Measurements from ENCODE around the gene CARMIL1. TPM values are rescaled to one million over a fixed set of nuclear protein-coding genes. Genes with fewer than 3 reads are reported as not detected.

CARMIL1 gene
- total and polyA plus RNA-seq, 10 of the 15 experiments (the other 5 are each of a cell fraction or from before 2014, with no cell fraction given): 6.4 to 18.1 (median 10.3) TPM

GRCh38 chr6:25286891-25287290 is 7.7 kb downstream of the CARMIL1 start:
- ATAC-seq (no peak), DNase-seq (ENCODE audit: low read depth, low spot score) (no peak), FAIRE-seq (no peak)
- Histone ChIP-seq H3K27ac (ENCODE audit: control insufficient read depth, insufficient read depth) (no peak overlapping the region), H3K36me3 (ENCODE audit: control insufficient read depth in 2 of 2, insufficient read depth in 2 of 2, low read length in 1 of 2) (no peaks in the 10 kb centered on the region), H2AFZ (ENCODE audit: control insufficient read depth, low read depth, low read length) (no peak overlapping the region), H4K20me1 (ENCODE audit: control insufficient read depth, insufficient read depth) (no peaks in the 10 kb centered on the region), H3K4me2 (ENCODE audit: control insufficient read depth, insufficient read depth) (no peak overlapping the region), H3K4me3 (no peak overlapping the region), H3K4me1 (ENCODE audit: control insufficient read depth, insufficient read depth, low read length) (no peaks in the 10 kb centered on the region), H3K9me3 (replicated peaks; ENCODE audit: control insufficient read depth, insufficient read depth, low read length) (no peaks in the 10 kb centered on the region), H3K27me3 (replicated peaks in 1 of 2; ENCODE audit: control insufficient read depth in 2 of 2, insufficient read depth in 2 of 2, low read length in 1 of 2) (no peaks in the 10 kb centered on the region), H3K9ac (ENCODE audit: control insufficient read depth, insufficient read depth, low read length) (no peak overlapping the region), H3K79me2 (ENCODE audit: control insufficient read depth, insufficient read depth, low read length) (no peaks in the 10 kb centered on the region; the same call in 1 of the 2 replicates)
- no TSS peak for BruUV-seq (replicated peaks)
- intact Hi-C loops (cut with micrococcal nuclease; ENCODE audit: unreplicated experiment) (no loop called here), in situ Hi-C loops (cut with MboI) (no loop called here)
- SMC1A ChIA-PET (ENCODE audit: uncharacterized antibody, unreplicated experiment): interaction anchor here (0.8 to 2.3 kb wide), 8 partner anchors 7 to 269 kb away, joined by 3 to 11 read pairs (median 4); partner anchors contain the start of gene CARMIL1
- POLR2A ChIA-PET: interaction anchor here (0.9 to 1.5 kb wide), 2 partner anchors 54 to 204 kb away, joined by 3 to 5 read pairs; no protein-coding TSS in a partner anchor
- CTCF ChIA-PET: interaction anchor here (0.5 to 2.3 kb wide), 4 partner anchors 8 to 235 kb away, joined by 3 to 11 read pairs (median 6); partner anchors contain the start of gene CARMIL1
- 38% methylated on average over 2 of the region's 2 CpGs for WGBS (ENCODE audit: insufficient coverage, insufficient replicate concordance, low lambda C conversion rate, missing lambda C conversion rate)
- RAD21 ChIA-PET (ENCODE audit: unreplicated experiment): interaction anchor here (1.0 to 1.6 kb wide), 5 partner anchors 8 to 248 kb away, joined by 3 to 7 read pairs (median 3); partner anchors contain the start of gene CARMIL1
- TF ChIP-seq, protein P1, sequence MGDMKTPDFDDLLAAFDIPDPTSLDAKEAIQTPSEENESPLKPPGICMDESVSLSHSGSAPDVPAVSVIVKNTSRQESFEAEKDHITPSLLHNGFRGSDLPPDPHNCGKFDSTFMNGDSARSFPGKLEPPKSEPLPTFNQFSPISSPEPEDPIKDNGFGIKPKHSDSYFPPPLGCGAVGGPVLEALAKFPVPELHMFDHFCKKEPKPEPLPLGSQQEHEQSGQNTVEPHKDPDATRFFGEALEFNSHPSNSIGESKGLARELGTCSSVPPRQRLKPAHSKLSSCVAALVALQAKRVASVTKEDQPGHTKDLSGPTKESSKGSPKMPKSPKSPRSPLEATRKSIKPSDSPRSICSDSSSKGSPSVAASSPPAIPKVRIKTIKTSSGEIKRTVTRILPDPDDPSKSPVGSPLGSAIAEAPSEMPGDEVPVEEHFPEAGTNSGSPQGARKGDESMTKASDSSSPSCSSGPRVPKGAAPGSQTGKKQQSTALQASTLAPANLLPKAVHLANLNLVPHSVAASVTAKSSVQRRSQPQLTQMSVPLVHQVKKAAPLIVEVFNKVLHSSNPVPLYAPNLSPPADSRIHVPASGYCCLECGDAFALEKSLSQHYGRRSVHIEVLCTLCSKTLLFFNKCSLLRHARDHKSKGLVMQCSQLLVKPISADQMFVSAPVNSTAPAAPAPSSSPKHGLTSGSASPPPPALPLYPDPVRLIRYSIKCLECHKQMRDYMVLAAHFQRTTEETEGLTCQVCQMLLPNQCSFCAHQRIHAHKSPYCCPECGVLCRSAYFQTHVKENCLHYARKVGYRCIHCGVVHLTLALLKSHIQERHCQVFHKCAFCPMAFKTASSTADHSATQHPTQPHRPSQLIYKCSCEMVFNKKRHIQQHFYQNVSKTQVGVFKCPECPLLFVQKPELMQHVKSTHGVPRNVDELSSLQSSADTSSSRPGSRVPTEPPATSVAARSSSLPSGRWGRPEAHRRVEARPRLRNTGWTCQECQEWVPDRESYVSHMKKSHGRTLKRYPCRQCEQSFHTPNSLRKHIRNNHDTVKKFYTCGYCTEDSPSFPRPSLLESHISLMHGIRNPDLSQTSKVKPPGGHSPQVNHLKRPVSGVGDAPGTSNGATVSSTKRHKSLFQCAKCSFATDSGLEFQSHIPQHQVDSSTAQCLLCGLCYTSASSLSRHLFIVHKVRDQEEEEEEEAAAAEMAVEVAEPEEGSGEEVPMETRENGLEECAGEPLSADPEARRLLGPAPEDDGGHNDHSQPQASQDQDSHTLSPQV (IDR thresholded peaks at IDR 0.05): no peak
- no peak for TF ChIP-seq BMI1 (IDR thresholded peaks at IDR 0.05; ENCODE audit: borderline replicate concordance)
- no peak for TF ChIP-seq MEF2B (IDR thresholded peaks at IDR 0.05; ENCODE audit: partially characterized antibody, poor library complexity, severe bottlenecking)
- no peak for TF ChIP-seq NFYA (IDR thresholded peaks at IDR 0.05; ENCODE audit: borderline replicate concordance, low read depth, low read length)
- no peak for TF ChIP-seq REST (IDR thresholded peaks at IDR 0.05; ENCODE audit: low read depth, low read length)
- TF ChIP-seq, protein P2, sequence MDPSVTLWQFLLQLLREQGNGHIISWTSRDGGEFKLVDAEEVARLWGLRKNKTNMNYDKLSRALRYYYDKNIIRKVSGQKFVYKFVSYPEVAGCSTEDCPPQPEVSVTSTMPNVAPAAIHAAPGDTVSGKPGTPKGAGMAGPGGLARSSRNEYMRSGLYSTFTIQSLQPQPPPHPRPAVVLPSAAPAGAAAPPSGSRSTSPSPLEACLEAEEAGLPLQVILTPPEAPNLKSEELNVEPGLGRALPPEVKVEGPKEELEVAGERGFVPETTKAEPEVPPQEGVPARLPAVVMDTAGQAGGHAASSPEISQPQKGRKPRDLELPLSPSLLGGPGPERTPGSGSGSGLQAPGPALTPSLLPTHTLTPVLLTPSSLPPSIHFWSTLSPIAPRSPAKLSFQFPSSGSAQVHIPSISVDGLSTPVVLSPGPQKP (IDR thresholded peaks at IDR 0.05; ENCODE audit: low read depth, low read length): no peak
- no peak for TF ChIP-seq SUZ12 (IDR thresholded peaks at IDR 0.05; ENCODE audit: unreplicated experiment)
- TF ChIP-seq KAT2A (conservative IDR thresholded peaks at IDR 0.05; ENCODE audit: control insufficient read depth, low read depth, low read length): no peak
- no peak for TF ChIP-seq ESRRA (IDR thresholded peaks at IDR 0.05; ENCODE audit: low read length)
- TF ChIP-seq RB1 (IDR thresholded peaks at IDR 0.05; ENCODE audit: borderline replicate concordance): no peak
- no peak for TF ChIP-seq JUNB (IDR thresholded peaks at IDR 0.05)
- TF ChIP-seq RFX5 (IDR thresholded peaks at IDR 0.05; ENCODE audit: low read depth, low read length): no peak
- no peak for TF ChIP-seq STAT1 (conservative IDR thresholded peaks at IDR 0.05)
